IMR-90 (cell line): Measurements from ENCODE around the gene CD8A.
A peak's percentile ranks its signal among the peaks of the same experiment; 100 is the strongest.

Experiments
- BHLHE40 ChIP-seq: fragments of 150-350 bp; IDR thresholded peaks from 2 replicates; pipeline ENCODE4 v1.6.1; 2016; ENCODE audit warnings: mild to moderate bottlenecking, low read depth, low read length
- CEBPB ChIP-seq: IDR thresholded peaks from 2 replicates; pipeline ENCODE4 v1.6.1; 2012; ENCODE audit warnings: low read depth, low read length, improper control_type of control experiment
- CTCF ChIP-seq: conservative IDR thresholded peaks from 2 replicates; pipeline ENCODE4 v1.5.1; 2012; ENCODE audit warnings: mild to moderate bottlenecking, low read depth, low read length, improper control_type of control experiment
- ELK1 ChIP-seq: fragments of 150-350 bp; IDR thresholded peaks from 2 replicates; pipeline ENCODE4 v1.6.1; 2016; ENCODE audit warnings: low read depth, mild to moderate bottlenecking, low read length, moderate library complexity, borderline replicate concordance
- MAFK ChIP-seq: IDR thresholded peaks from 2 replicates; pipeline ENCODE4 v1.6.1; 2012; ENCODE audit warnings: low read depth, low read length, improper control_type of control experiment
- MAZ ChIP-seq: IDR thresholded peaks from 2 replicates; pipeline ENCODE4 v1.6.1; 2012; ENCODE audit warnings: low read depth, mild to moderate bottlenecking, low read length, improper control_type of control experiment, moderate library complexity, borderline replicate concordance
- MXI1 ChIP-seq: IDR thresholded peaks from 2 replicates; pipeline ENCODE4 v1.6.1; 2012; ENCODE audit warnings: low read depth, mild to moderate bottlenecking, low read length, moderate library complexity, borderline replicate concordance
- NFE2L2 ChIP-seq: fragments of 150-350 bp; IDR thresholded peaks from 2 replicates; pipeline ENCODE4 v1.6.1; 2016; ENCODE audit warnings: low read depth, mild to moderate bottlenecking, low read length
- POLR2A ChIP-seq: IDR thresholded peaks from 2 replicates; pipeline ENCODE4 v1.6.1; 2012; ENCODE audit warnings: mild to moderate bottlenecking, low read depth, low read length
- RAD21 ChIP-seq: IDR thresholded peaks from 2 replicates; pipeline ENCODE4 v1.6.1; 2012; ENCODE audit warnings: low read length, improper control_type of control experiment
- RCOR1 ChIP-seq: IDR thresholded peaks from 2 replicates; pipeline ENCODE4 v1.6.1; 2012; ENCODE audit warnings: mild to moderate bottlenecking, low read length, improper control_type of control experiment; ENCODE audit not compliant: insufficient replicate concordance
- RFX5 ChIP-seq: IDR thresholded peaks from 2 replicates; pipeline ENCODE4 v1.8.0; 2012; ENCODE audit warnings: low read depth, mild to moderate bottlenecking, low read length, moderate library complexity
- SMC3 ChIP-seq: fragments of 150-350 bp; IDR thresholded peaks from 2 replicates; pipeline ENCODE4 v1.6.1; 2016; ENCODE audit warnings: low read depth, mild to moderate bottlenecking, antibody characterized with exemption, low read length, moderate library complexity
- USF2 ChIP-seq: fragments of 150-350 bp; IDR thresholded peaks from 2 replicates; pipeline ENCODE4 v1.6.1; 2017; ENCODE audit warnings: mild to moderate bottlenecking, antibody characterized with exemption, low read length, low read depth

- TF ChIP-seq CTCF (peak; percentile 84), POLR2A (no peak), CEBPB (no peak), BHLHE40 (no peak), MXI1 (no peak), RAD21 (peak; percentile 91), RFX5 (no peak), ELK1 (no peak), MAZ (no peak), USF2 (no peak), SMC3 (peak; percentile 80), RCOR1 (no peak), MAFK (no peak), NFE2L2 (no peak)
These were observed 17.8 kb upstream of the CD8A start for GRCh38 chr2:86808315-86809161.
